ENCODE data around the gene GPR4.

The GPR4 gene

DNA sequence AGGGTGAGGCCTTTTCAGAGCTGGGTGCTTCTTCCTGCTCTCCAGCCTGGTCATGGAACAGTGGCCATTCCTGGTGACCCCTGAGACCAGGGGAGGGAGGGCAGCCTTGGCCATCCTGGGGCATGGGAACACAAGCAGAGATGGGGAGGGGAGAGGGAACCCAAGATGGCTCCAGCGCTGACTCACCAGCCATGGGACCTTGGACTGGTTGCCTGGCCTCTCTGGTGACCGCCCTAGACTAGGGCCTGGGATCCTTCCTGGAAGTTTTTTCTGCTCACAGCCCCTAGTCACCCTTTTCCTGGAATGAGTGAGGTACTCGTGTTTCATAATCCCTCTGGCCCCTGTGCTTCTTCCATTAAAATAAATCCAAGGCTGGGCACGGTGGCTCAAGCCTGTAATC is 14.1 kb downstream of the GPR4 start:
- peak in 1 of 2 donors; percentile 7 for DNase-seq

DNA sequence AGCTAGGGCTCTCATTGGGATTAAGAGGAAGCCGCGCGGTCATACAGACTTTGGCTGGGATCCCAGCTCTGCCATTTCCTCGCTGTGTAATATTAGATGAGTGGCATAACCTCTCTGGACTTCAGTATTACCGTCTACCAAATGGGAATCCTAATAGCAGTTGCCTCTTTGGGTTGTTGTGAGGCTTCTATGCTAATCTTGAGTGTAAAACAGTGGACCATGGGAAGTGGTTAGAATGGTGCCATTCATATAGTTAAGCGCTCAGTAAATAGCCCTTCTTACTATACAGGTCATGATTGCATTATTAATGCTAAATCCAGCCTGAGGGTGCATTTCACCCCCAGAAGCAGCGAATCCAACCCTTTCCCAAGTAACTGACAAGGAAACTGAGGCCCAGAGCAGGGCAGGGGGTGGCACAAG is 16.8 kb downstream of the GPR4 start:
- DNase-seq, result no peak

GRCh38 chr19:45584332-45585157 is 17.5 kb downstream of the GPR4 start, which contains the start of gene OPA3:
Gene OPA3 (minus strand): TSS chr19:45584802. CDS start chr19:45584764, 38 bp downstream.
- peak; percentile 99 to 100 for DNase-seq

- DNase-seq, result no peak
Measured at GRCh38 chr19:45581576-45581975, 20.4 kb downstream of the GPR4 start.

DNA sequence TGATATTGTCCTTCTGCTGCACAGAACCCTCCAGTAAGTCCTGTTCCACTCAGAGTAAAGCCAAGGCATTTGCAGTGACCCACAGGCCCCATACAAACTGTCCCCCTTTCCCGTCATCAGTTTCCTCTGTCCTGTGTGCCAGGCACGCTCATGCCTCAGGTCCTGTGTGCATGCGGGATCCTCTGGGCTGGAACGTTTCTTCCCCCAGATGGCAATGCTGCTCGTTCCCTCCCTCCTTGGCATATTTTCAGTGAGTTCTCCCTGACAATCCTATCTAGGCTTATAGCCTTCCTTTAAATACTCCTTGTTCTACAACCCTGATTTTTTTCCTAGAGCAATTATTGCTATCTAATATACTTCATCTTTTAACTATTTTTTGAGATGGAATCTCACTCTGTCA is 23.2 kb downstream of the GPR4 start:
- no peak for DNase-seq

DNA sequence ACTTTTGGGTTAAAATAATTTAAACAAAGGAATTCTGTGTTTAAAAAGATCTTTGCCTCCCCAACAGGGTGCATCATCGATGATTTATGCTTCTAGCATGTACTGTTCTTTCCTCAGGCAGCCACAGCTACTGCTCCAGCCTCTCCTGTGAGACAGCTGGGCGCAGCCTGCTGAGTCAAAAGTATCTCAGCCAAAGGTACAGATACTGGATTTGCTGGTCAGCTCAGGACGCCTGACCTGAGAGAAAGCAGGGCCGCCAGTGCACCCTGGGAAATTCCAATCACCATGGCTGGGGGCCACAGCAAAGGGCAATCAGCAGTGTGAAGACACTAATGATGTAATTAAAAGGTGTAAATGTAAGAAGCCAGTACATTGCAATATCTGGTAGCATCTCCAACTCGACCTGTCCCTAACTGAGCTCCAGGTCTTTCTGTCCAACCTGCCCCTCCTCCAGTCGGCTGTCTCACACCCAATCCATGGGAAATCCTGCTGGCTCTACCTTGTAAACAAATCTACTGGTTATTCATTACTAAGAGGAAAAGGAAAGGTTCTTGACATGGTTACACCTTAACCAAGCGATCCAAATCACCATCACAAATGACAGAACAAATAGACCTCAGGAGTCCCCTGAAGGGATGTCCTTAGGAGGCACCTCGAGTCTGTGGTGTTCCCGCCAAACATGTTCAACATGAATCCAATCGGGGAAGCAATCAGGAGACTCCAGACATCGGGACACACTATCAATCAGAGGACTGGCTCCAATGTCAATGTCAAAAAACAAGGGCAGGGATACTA is 24.7 kb downstream of the GPR4 start:
- DNase-seq, result no peak

DNA sequence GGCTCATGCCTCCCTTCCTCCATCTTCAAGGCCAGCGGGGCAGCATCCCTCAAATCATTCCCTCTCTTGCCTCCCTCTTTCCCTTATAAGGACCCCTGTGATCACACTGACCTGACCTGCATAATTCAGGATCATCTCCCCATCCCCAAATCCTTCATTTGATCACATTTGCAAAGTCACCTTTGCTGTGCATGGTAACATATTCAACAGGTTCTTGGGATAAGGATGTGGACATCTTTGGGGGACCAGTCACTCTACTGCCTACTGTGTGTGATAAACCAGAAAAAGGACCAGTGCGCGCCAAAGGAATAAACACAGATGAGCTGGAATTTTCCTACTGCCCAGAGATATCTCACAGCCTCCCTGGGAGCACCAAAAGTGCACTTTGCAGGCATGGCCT is 25.3 kb downstream of the GPR4 start:
- no peak for DNase-seq

DNA sequence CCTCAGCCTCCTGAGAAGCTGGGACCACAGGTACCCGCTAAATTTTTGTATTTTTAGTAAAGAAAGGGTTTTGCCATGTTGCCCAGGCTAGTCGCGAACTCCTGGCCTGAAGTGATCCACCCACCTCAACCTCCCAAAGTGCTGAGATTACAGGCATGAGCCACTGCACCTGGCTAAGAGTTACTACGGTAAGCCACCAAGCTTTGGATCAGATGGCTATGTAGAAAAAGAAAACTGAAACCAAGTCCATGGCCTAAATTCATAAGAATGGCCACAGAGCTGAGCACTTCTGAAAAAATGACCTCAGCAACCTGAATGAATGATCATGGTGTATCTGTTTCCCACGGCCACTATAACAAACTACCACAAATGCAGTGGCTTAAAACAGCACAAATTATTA is 26.8 kb downstream of the GPR4 start:
- no peak for DNase-seq

GRCh38 chr19:45574526-45574925 is 27.5 kb downstream of the GPR4 start:
- DNase-seq, result no peak

DNA sequence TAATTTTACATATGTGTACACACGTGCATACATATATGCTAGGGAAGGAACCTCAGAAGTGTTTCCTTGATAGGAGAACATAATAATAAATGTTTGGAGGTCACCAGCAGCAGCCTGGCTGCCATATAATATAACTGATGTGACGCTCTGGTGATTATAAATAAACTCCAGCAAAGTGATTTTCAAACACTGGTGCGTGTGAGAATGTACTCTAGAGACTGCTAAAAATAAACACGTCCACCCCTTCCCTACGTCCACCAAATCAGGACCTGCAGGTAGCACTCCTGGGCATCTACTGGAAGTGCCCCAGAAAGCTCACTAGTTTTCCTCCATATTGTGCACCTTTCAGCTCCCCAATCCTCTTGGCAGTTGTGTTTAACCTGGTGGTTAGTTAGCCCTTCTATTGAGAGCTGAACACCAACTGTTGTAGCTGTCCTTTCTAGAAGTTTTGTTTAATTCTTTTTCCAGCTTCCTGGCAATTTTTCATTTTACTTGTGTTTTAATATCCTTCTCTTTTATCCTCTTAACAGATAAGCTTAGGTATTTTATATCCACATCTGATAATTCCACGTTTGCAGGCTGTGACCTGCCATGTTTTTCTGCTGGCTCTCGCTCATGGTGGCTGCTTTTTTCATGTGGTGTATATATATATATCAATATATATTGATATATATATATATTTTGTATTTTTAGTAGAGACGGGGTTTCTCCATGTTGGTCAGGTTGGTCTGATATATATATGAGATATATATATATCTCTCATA is 30.4 kb downstream of the GPR4 start:
- no peak for DNase-seq

DNA sequence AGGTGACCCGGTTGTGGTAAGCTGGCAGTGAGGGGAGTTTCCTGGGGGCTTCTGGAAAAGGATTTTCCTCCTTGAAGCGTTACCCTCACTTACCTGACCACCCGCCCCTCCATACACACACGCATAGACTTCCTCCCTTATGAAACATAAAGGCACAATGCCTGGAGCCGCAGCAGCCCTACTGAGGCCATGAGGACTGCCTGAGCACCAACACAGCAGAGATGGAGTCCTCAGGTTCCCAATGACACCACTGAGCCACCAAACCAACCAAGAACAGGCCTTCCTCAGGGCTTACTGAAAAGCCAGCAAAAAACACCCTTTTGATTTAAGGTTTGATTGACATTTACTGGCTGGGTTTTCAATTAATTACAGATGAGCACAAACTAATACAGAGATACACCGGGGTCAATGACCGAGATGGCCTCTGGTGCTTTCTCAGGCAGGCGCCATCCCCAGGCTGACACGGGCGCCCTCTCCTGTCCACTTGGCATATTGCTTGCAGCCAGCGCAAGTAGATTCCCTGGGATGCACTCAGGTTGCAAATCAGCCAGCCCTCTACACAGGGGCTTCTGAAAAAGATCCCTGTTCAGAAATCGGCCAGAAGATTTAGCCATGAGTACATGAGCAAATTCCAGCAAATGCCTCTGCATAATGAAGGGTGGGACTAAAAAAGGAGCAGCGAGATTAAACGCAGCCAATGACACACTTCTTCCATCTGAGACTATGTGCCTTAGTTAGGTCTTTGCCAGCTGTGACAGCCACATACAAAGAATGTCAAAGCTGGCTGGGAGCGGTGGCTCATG is 32.2 kb downstream of the GPR4 start:
- DNase-seq, result peak; percentile 39 to 61

- no peak for DNase-seq
Measured at GRCh38 chr19:45568732-45569131, 33.3 kb downstream of the GPR4 start.

DNA sequence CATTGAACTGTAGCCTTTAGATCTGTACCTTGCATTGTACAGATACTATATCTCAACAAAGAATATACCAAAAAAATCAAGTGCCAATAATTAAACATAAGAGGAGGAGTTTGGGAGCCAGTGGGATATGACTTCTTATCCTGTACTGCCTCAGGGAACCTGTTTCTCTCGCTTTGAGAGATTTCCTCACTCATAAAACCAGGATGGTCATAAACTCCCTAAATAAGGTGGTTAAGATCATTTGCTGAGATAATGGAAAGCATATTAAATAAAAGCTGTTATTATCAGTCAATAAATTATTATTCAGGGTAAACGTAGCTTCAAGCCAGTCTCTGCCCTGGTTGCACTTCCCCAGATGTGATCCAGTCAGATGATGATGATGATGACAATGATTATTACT is 34.4 kb downstream of the GPR4 start:
- DNase-seq, result no peak

- DNase-seq, result no peak
Measured at GRCh38 chr19:45564131-45564780, 37.8 kb downstream of the GPR4 start.

DNA sequence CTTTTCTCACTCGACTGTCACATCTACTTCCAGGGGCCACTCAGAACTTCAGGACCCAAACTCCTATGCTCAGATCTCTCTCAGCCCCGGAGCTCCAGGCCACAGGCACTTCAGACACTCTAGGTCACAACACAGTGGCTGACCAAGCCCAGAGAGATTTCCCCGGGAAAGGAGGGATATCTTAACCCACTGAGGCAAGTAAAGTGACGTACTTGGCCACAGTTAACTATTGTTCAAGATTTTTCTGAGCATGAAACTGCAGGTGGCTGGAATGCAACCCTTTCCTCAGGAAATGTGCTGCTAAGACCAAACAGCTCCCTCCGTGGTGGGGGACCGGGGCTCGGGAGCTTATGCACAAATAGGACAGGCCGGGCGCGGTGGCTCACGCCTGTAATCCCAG is 41.3 kb downstream of the GPR4 start:
- DNase-seq, result no peak

GRCh38 chr19:45560038-45560437 is 42.0 kb downstream of the GPR4 start:
- no peak for DNase-seq

- peak; percentile 76 to 82 for DNase-seq
Measured at GRCh38 chr19:45558399-45558878, 43.6 kb downstream of the GPR4 start.

GRCh38 chr19:45556835-45557234 is 45.2 kb downstream of the GPR4 start:
- no peak for DNase-seq

DNA sequence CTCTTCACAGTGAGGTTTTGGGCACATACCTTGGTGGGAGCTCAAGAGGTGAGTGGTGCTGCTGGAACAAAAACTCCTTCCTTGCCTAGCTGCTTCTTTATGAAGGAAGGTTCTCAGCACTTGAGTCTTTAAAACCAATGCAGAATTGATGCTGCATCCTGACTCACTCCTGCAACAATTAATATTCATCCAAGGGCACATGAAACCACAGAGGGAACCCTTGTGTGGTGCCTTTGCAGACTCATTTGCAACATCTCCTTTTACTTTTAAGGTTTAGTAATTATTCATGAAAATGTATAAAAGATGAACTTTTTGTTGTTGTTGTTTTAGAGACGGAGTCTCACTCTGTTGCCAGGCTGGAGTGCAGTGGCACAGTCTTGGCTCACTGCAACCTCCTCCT is 47.5 kb downstream of the GPR4 start:
- no peak for DNase-seq

- no peak for DNase-seq
Measured at GRCh38 chr19:45553464-45553863, 48.5 kb downstream of the GPR4 start.

DNA sequence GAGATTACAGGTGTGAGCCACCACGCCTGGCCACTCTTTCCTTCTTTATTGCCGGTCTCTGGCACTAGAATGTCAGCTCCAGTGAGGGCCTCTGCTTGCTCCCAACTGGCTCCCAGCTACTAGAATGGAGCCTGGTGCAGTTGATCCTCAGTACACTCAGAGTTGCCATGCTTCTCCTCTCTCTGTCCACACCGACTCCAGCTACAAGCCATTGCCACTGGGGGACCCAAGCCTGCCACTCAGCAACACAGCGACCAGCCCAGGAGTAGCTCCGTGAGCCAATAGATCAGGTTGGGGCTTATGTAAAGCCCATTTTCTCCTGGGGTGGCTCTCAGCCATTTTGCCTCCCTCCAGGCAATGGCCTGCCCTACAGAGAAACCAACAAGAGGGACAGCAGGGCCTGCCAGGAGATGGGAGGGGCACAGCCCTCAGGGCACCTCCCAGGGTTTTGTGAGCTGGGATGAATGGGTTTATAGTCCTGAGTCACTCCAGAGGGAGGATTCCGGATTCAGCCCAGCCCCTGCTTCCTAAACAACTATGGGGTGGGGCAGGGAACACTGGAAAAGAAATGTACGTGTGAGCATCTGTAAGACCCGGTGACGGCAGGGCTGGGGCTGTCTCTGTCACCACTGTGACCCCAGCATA is 53.9 kb downstream of the GPR4 start:
- no peak for DNase-seq
